PC-9 (cell line): ENCODE results near the gene CPPED1. TPM values are rescaled to one million over a fixed set of nuclear protein-coding genes. Genes with fewer than 3 reads are reported as not detected.

Experiments used
- BruUV-seq: library from RNA; stranded (reverse); fragments of 400-500 nt; replicated peaks from 2 replicates; lab custom pipeline; 2021; lab: Mats Ljungman, UMichigan
- CTCF ChIA-PET: fragments of 300-600 bp; sonication (Branson Sonifier 250); formaldehyde crosslinking; loops from one replicate; lab custom pipeline; 2022; ENCODE audit warnings: antibody characterized with exemption; lab: Charles Lee
- POLR2A ChIA-PET: fragments of 300-600 bp; sonication (Branson Sonifier 250); formaldehyde crosslinking; loops from one replicate; lab custom pipeline; 2022; ENCODE audit warnings: antibody characterized with exemption; ENCODE audit not compliant: unreplicated experiment; lab: Charles Lee
- DNase-seq, 2 experiments: peaks; one replicate each; pipeline versions ENCODE4 v3.0.0 to v3.0.0-alpha.2; 2015 to 2022; ENCODE audit warnings: mixed read lengths in 1 of 2
- H2AFZ ChIP-seq: fragments of 200-600 bp; sonication (generic); 2 replicates; pipeline ENCODE4 v1.8.1; 2017; ENCODE audit warnings: antibody characterized with exemption
- H3F3A ChIP-seq: fragments of 200-600 bp; sonication (generic); 2 replicates; pipeline ENCODE4 v1.8.1; 2017; ENCODE audit warnings: antibody characterized with exemption, mild to moderate bottlenecking, low read depth; ENCODE audit not compliant: insufficient read depth
- H3K27ac ChIP-seq: fragments of 200-600 bp; sonication (generic); 2 replicates; pipeline ENCODE4 v1.6.1; 2016; ENCODE audit warnings: mixed run types
- H3K27me3 ChIP-seq: fragments of 200-600 bp; sonication (generic); 2 replicates; pipeline ENCODE4 v1.6.1; 2016; ENCODE audit warnings: low read depth, mixed run types; ENCODE audit not compliant: insufficient read depth
- H3K36me3 ChIP-seq: fragments of 200-600 bp; sonication (generic); 2 replicates; pipeline ENCODE4 v1.6.1; 2016; ENCODE audit warnings: low read depth, mixed run types
- H3K4me1 ChIP-seq: fragments of 200-600 bp; sonication (generic); replicated peaks from 2 replicates; pipeline ENCODE4 v1.6.1; 2016; ENCODE audit warnings: mixed run types; ENCODE audit not compliant: insufficient read depth
- H3K4me2 ChIP-seq: fragments of 200-600 bp; sonication (generic); 2 replicates; pipeline ENCODE4 v1.6.1; 2017; ENCODE audit warnings: mixed run types
- H3K4me3 ChIP-seq: fragments of 200-600 bp; sonication (generic); 2 replicates; pipeline ENCODE4 v1.6.1; 2016; ENCODE audit warnings: mixed run types
- H3K79me2 ChIP-seq: fragments of 200-600 bp; sonication (generic); 2 replicates; pipeline ENCODE4 v1.6.1; 2017; ENCODE audit warnings: low read depth, mixed run types
- H3K9me2 ChIP-seq: fragments of 200-600 bp; sonication (generic); 2 replicates; pipeline ENCODE4 v1.8.1; 2017; ENCODE audit warnings: mild to moderate bottlenecking; ENCODE audit not compliant: insufficient read depth
- H3K9me3 ChIP-seq: fragments of 200-600 bp; sonication (generic); 2 replicates; pipeline ENCODE4 v1.8.1; 2016; ENCODE audit warnings: low read depth; ENCODE audit not compliant: insufficient read depth
- H4K20me1 ChIP-seq: fragments of 200-600 bp; sonication (generic); 2 replicates; pipeline ENCODE4 v1.8.1; 2017; ENCODE audit not compliant: insufficient read depth
- EZH2 ChIP-seq: fragments of 200-600 bp; sonication (generic); IDR thresholded peaks from 2 replicates; pipeline ENCODE4 v1.8.0; 2017; ENCODE audit warnings: antibody characterized with exemption, low read depth
- intact Hi-C: fragments of 100-400 bp; cut with micrococcal nuclease; formaldehyde crosslinking; loops from one replicate; pipeline ENCODE4 v1.10.0; 2022; ENCODE audit not compliant: unreplicated experiment
- total RNA-seq: library from RNA; stranded (reverse); gene quantifications from 2 replicates; pipeline ENCODE4 v1.2.3, GENCODE V29; 2021
- TF ChIP-seq, protein P1 (sequence below): fragments of 200-600 bp; sonication (generic); conservative IDR thresholded peaks from 2 replicates; pipeline ENCODE4 v1.6.1; 2017; ENCODE audit warnings: mixed run types, antibody characterized with exemption, mild to moderate bottlenecking, moderate library complexity

The CPPED1 gene
- total RNA-seq, 1 experiment from 2014 or later, result 66.9 TPM

DNA sequence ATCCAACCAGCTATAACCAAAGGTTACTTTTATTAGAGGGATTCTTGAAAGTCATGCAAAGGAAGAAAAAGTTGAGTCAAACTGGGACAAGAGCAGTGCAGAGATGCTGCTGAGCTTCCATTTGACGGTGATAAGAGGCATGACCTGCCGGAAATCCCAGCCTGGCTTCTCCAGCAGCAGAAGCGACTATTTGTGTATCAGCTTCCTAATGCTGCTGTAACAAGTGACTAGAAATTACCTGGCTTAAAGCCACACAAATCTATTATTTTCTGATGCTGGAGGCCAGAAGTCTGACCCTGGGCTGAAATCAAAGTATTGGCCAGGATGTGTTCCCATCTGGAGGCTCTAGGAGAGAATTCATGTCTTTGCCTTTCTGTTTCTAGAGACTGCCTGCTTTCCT lies 41.6 kb upstream of the CPPED1 start:
- Histone ChIP-seq H3K9me2 (no peaks in the 10 kb centered on the region), H3K27ac (no peak overlapping the region), H3K4me3 (no peak overlapping the region), H3K4me2 (no peak overlapping the region), H3K36me3 (no peaks in the 10 kb centered on the region), H3K79me2 (no peaks in the 10 kb centered on the region), H3K4me1 (no peaks in the 10 kb centered on the region), H4K20me1 (no peaks in the 10 kb centered on the region), H2AFZ (no peak overlapping the region), H3K9me3 (no peaks in the 10 kb centered on the region), H3K27me3 (no peaks in the 10 kb centered on the region), H3F3A (no peaks in the 10 kb centered on the region)
- TF ChIP-seq EZH2, result no peak
- TF ChIP-seq, protein P1, sequence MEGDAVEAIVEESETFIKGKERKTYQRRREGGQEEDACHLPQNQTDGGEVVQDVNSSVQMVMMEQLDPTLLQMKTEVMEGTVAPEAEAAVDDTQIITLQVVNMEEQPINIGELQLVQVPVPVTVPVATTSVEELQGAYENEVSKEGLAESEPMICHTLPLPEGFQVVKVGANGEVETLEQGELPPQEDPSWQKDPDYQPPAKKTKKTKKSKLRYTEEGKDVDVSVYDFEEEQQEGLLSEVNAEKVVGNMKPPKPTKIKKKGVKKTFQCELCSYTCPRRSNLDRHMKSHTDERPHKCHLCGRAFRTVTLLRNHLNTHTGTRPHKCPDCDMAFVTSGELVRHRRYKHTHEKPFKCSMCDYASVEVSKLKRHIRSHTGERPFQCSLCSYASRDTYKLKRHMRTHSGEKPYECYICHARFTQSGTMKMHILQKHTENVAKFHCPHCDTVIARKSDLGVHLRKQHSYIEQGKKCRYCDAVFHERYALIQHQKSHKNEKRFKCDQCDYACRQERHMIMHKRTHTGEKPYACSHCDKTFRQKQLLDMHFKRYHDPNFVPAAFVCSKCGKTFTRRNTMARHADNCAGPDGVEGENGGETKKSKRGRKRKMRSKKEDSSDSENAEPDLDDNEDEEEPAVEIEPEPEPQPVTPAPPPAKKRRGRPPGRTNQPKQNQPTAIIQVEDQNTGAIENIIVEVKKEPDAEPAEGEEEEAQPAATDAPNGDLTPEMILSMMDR, result no peak
- CTCF ChIA-PET, result interaction anchor here (0.6 kb wide), 1 partner anchor 495 kb away, joined by 4 read pairs; no protein-coding TSS in a partner anchor
- POLR2A ChIA-PET, result no interaction called here
- intact Hi-C loops, result no loop called here
- DNase-seq, result no peak
- BruUV-seq, result no TSS peak

DNA sequence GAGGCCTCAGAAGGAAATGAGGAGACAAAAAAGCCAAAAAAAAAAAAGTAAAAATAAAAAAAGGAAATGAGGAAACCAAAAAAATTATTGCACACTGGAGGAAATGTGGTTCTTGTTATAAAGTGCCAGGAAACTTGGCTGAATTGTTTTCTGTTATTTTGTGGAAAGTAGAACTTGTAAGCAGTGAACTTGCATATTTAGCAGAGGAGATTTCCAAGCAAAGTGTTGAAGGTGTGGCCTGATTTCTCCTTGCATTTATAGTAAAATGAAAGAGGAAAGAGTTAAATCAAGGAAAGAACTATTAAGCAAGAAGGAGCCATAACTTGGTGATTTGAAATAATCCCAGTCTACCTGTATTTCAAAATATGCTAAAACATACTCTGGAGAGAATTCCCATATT lies 34.1 kb upstream of the CPPED1 start:
- no peak for DNase-seq
- no TSS peak for BruUV-seq

GRCh38 chr16:12837291-12837690 lies 33.6 kb upstream of the CPPED1 start:
- no peaks in the 10 kb centered on the region for H3K9me3 ChIP-seq
- H3K4me3 ChIP-seq, result no peak overlapping the region
- intact Hi-C loops, result no loop called here
- H3K4me1 ChIP-seq, result peaks cover 27% of the 10 kb centered on the region
- BruUV-seq, result no TSS peak
- POLR2A ChIA-PET, result no interaction called here
- no peak for TF ChIP-seq EZH2
- TF ChIP-seq, protein P1, result no peak
- H3K4me2 ChIP-seq, result no peak overlapping the region
- peaks cover 36% of the 10 kb centered on the region for H3F3A ChIP-seq
- H3K27ac ChIP-seq, result no peak overlapping the region
- H3K36me3 ChIP-seq, result no peaks in the 10 kb centered on the region
- H2AFZ ChIP-seq, result no peak overlapping the region
- DNase-seq, result no peak
- CTCF ChIA-PET, result no interaction called here
- H3K27me3 ChIP-seq, result no peaks in the 10 kb centered on the region
- no peaks in the 10 kb centered on the region for H3K9me2 ChIP-seq
- H3K79me2 ChIP-seq, result no peaks in the 10 kb centered on the region
- H4K20me1 ChIP-seq, result no peaks in the 10 kb centered on the region

More for the DNA sequence above, 34.1 kb upstream of the CPPED1 start:
- H3K9me3 ChIP-seq, result no peaks in the 10 kb centered on the region
- CTCF ChIA-PET, result no interaction called here
- intact Hi-C loops, result no loop called here
- H3K36me3 ChIP-seq, result no peaks in the 10 kb centered on the region
- H3F3A ChIP-seq, result peaks cover 34% of the 10 kb centered on the region
- no peak overlapping the region for H3K27ac ChIP-seq
- no peak overlapping the region for H3K4me3 ChIP-seq
- H2AFZ ChIP-seq, result no peak overlapping the region
- H3K9me2 ChIP-seq, result no peaks in the 10 kb centered on the region
- H3K27me3 ChIP-seq, result no peaks in the 10 kb centered on the region
- peaks cover 27% of the 10 kb centered on the region for H3K4me1 ChIP-seq
- TF ChIP-seq, protein P1, result no peak
- TF ChIP-seq EZH2, result no peak
- POLR2A ChIA-PET, result no interaction called here
- H4K20me1 ChIP-seq, result no peaks in the 10 kb centered on the region
- H3K4me2 ChIP-seq, result no peak overlapping the region
- no peaks in the 10 kb centered on the region for H3K79me2 ChIP-seq
